ENCODE results near the gene NR3C2. TPM values are rescaled to one million over a fixed set of nuclear protein-coding genes. Genes with fewer than 3 reads are reported as not detected.

The NR3C2 gene
- total and polyA plus RNA-seq, 4 donors: 2.0 to 11.5 (median 3.2) TPM

- WGBS: 73% methylated on average over 1 of the region's 1 CpG
- H3K4me3 ChIP-seq (ENCODE audit: low read depth in 1 of 3, low read length in 3 of 3): no peak overlapping the region
- no peak for DNase-seq (ENCODE audit: low spot score)
- H3K9me3 ChIP-seq (ENCODE audit: control insufficient read depth in 4 of 4, low read length in 3 of 4): no peaks in the 10 kb centered on the region
- peaks cover 0 to 4% (median 1%) of the 10 kb centered on the region in 4 donors for H3K4me1 ChIP-seq (ENCODE audit: control insufficient read depth in 4 of 4, insufficient read depth in 4 of 4, low read length in 3 of 4)
- H3K27me3 ChIP-seq (ENCODE audit: control insufficient read depth in 4 of 4, insufficient read depth in 4 of 4, low read length in 3 of 4): no peaks in the 10 kb centered on the region
- H3K9ac ChIP-seq (ENCODE audit: low read depth in 1 of 2, low read length in 2 of 2): no peak overlapping the region
- no peak overlapping the region for H3K27ac ChIP-seq (ENCODE audit: low read depth in 1 of 2, low read length in 2 of 2)
- TF ChIP-seq CTCF (IDR thresholded peaks at IDR 0.05; ENCODE audit: low read depth, low read length, missing input control) (no peak), MAX (IDR thresholded peaks at IDR 0.05) (no peak), ZBTB33 (IDR thresholded peaks at IDR 0.05) (no peak), RXRA (IDR thresholded peaks at IDR 0.05) (no peak)
- no peaks in the 10 kb centered on the region for H3K36me3 ChIP-seq (ENCODE audit: control insufficient read depth in 4 of 4, insufficient read depth in 3 of 4, low read depth in 1 of 4, low read length in 3 of 4)
These were observed 77.7 kb downstream of the NR3C2 start for GRCh38 chr4:148364525-148364924.

- WGBS: 52% methylated on average over 1 of the region's 1 CpG
- no peak for TF ChIP-seq YY1 (IDR thresholded peaks at IDR 0.05)
- TF ChIP-seq HNF4A (conservative IDR thresholded peaks at IDR 0.05): no peak
- TF ChIP-seq MAX (IDR thresholded peaks at IDR 0.05): no peak
- no peak for TF ChIP-seq CTCF (IDR thresholded peaks at IDR 0.05; ENCODE audit: low read depth, low read length, missing input control)
- TF ChIP-seq ZBTB33 (IDR thresholded peaks at IDR 0.05): no peak
- no peak for TF ChIP-seq SP1 (IDR thresholded peaks at IDR 0.05)
- TF ChIP-seq RXRA (IDR thresholded peaks at IDR 0.05): no peak
- TF ChIP-seq EGR1 (IDR thresholded peaks at IDR 0.05; ENCODE audit: low read depth in 2 of 2): no peak
- no peak for TF ChIP-seq GABPA (IDR thresholded peaks at IDR 0.05 in 1 of 2, conservative IDR thresholded peaks at IDR 0.05 in 1 of 2)
- no peak for TF ChIP-seq JUND (IDR thresholded peaks at IDR 0.05)
- no peak for TF ChIP-seq FOXA2 (IDR thresholded peaks at IDR 0.05)
- TF ChIP-seq REST (IDR thresholded peaks at IDR 0.05): no peak
- TF ChIP-seq TAF1 (conservative IDR thresholded peaks at IDR 0.05): no peak
These were observed 82.4 kb downstream of the NR3C2 start for GRCh38 chr4:148359769-148360168.

More at GRCh38 chr4:148359769-148360168, 82.4 kb downstream of the NR3C2 start:
- Histone ChIP-seq H3K27me3 (ENCODE audit: control insufficient read depth in 4 of 4, insufficient read depth in 4 of 4, low read length in 3 of 4) (no peaks in the 10 kb centered on the region), H3K9me3 (ENCODE audit: control insufficient read depth in 4 of 4, low read length in 3 of 4) (no peaks in the 10 kb centered on the region), H3K27ac (ENCODE audit: low read depth in 1 of 2, low read length in 2 of 2) (no peak overlapping the region), H3K4me3 (ENCODE audit: low read depth in 1 of 3, low read length in 3 of 3) (no peak overlapping the region), H3K9ac (ENCODE audit: low read depth in 1 of 2, low read length in 2 of 2) (no peak overlapping the region), H3K36me3 (ENCODE audit: control insufficient read depth in 4 of 4, insufficient read depth in 3 of 4, low read depth in 1 of 4, low read length in 3 of 4) (no peaks in the 10 kb centered on the region), H3K4me1 (ENCODE audit: control insufficient read depth in 4 of 4, insufficient read depth in 4 of 4, low read length in 3 of 4) (peaks cover 0 to 4% (median 1%) of the 10 kb centered on the region in 4 donors)
- no peak for DNase-seq (ENCODE audit: low spot score)
